H9 (cell line): ENCODE measurements around the gene CCDC178. TPM values are rescaled to one million over a fixed set of nuclear protein-coding genes. Genes with fewer than 3 reads are reported as not detected.

Source experiments
- DNase-seq: peaks from one replicate; pipeline ENCODE4 v3.0.0-alpha.2; 2017
- H2AFZ ChIP-seq: one replicate; pipeline ENCODE4 v1.6.1; 2013; ENCODE audit warnings: mild to moderate bottlenecking, low read length, control low read depth, moderate library complexity
- H2AK5ac ChIP-seq: 2 replicates; pipeline ENCODE4 v1.6.1; 2013; ENCODE audit warnings: low read length, control low read depth, mixed read lengths; ENCODE audit not compliant: insufficient read length
- H2BK120ac ChIP-seq: one replicate; pipeline ENCODE4 v1.6.1; 2013; ENCODE audit warnings: low read depth, mild to moderate bottlenecking, low read length, control low read depth, inconsistent platforms; ENCODE audit not compliant: poor library complexity, severe bottlenecking
- H2BK12ac ChIP-seq: 2 replicates; pipeline ENCODE4 v1.6.1; 2013; ENCODE audit warnings: low read length, control low read depth, mixed read lengths, low read depth; ENCODE audit not compliant: insufficient read length
- H2BK15ac ChIP-seq: 2 replicates; pipeline ENCODE4 v1.6.1; 2013; ENCODE audit warnings: low read depth, low read length, control low read depth
- H2BK20ac ChIP-seq: one replicate; pipeline ENCODE4 v1.6.1; 2013; ENCODE audit warnings: low read depth, mild to moderate bottlenecking, low read length, control low read depth, inconsistent platforms; ENCODE audit not compliant: poor library complexity, severe bottlenecking
- H2BK5ac ChIP-seq: 2 replicates; pipeline ENCODE4 v1.6.1; 2013; ENCODE audit warnings: low read length, control low read depth, mixed read lengths; ENCODE audit not compliant: insufficient read length
- H3K14ac ChIP-seq: 2 replicates; pipeline ENCODE4 v1.6.1; 2013; ENCODE audit warnings: low read length, control low read depth; ENCODE audit not compliant: insufficient read depth
- H3K18ac ChIP-seq: 2 replicates; pipeline ENCODE4 v1.6.1; 2013; ENCODE audit warnings: low read depth, mild to moderate bottlenecking, mixed read lengths, low read length, control low read depth; ENCODE audit not compliant: insufficient read length
- H3K23ac ChIP-seq: 2 replicates; pipeline ENCODE4 v1.6.1; 2013; ENCODE audit warnings: low read length, control low read depth, mixed read lengths, low read depth; ENCODE audit not compliant: insufficient read length
- H3K23me2 ChIP-seq: 2 replicates; pipeline ENCODE4 v1.6.1; 2013; ENCODE audit warnings: low read depth, mild to moderate bottlenecking, mixed read lengths, low read length, control low read depth; ENCODE audit not compliant: insufficient read length, poor library complexity, severe bottlenecking
- H3K27ac ChIP-seq: 2 replicates; pipeline ENCODE4 v1.5.1; 2013; ENCODE audit warnings: low read length, control low read depth, mixed read lengths, low read depth; ENCODE audit not compliant: insufficient read length
- H3K27me3 ChIP-seq: 2 replicates; pipeline ENCODE4 v1.6.1; 2013; ENCODE audit warnings: low read length, control low read depth, inconsistent platforms; ENCODE audit not compliant: insufficient read depth
- H3K4ac ChIP-seq: 2 replicates; pipeline ENCODE4 v1.6.1; 2013; ENCODE audit warnings: low read depth, mild to moderate bottlenecking, control low read depth, inconsistent platforms, low read length, moderate library complexity
- H3K4me1 ChIP-seq: 2 replicates; pipeline ENCODE4 v1.6.1; 2013; ENCODE audit warnings: low read length, control low read depth, inconsistent platforms; ENCODE audit not compliant: insufficient read depth
- H3K4me2 ChIP-seq: 2 replicates; pipeline ENCODE4 v1.6.1; 2013; ENCODE audit warnings: low read length, control low read depth, mixed read lengths; ENCODE audit not compliant: insufficient read length, insufficient read depth
- H3K56ac ChIP-seq: 2 replicates; pipeline ENCODE4 v1.6.1; 2013; ENCODE audit warnings: low read depth, mild to moderate bottlenecking, mixed read lengths, low read length, control low read depth; ENCODE audit not compliant: insufficient read length
- H3K79me1 ChIP-seq: 2 replicates; pipeline ENCODE4 v1.6.1; 2013; ENCODE audit warnings: low read depth, mild to moderate bottlenecking, moderate library complexity, low read length, control low read depth, inconsistent platforms; ENCODE audit not compliant: insufficient read depth, poor library complexity, severe bottlenecking
- H3K79me2 ChIP-seq: 2 replicates; pipeline ENCODE4 v1.6.1; 2013; ENCODE audit warnings: low read length, control low read depth, inconsistent platforms; ENCODE audit not compliant: insufficient read depth
- H3K9ac ChIP-seq: 2 replicates; pipeline ENCODE4 v1.6.1; 2013; ENCODE audit warnings: low read length, control low read depth, mixed read lengths; ENCODE audit not compliant: insufficient read length; ENCODE audit errors: extremely low read depth
- H3K9me3 ChIP-seq: one replicate; pipeline ENCODE4 v1.6.1; 2013; ENCODE audit warnings: low read depth, low read length, inconsistent platforms; ENCODE audit not compliant: control insufficient read depth
- H3T11ph ChIP-seq: one replicate; pipeline ENCODE4 v1.6.1; 2013; ENCODE audit warnings: mild to moderate bottlenecking, low read length, control low read depth, inconsistent platforms
- H4K20me1 ChIP-seq: one replicate; pipeline ENCODE4 v1.6.1; 2013; ENCODE audit not compliant: control insufficient read depth, insufficient read length, insufficient read depth
- H4K5ac ChIP-seq: 2 replicates; pipeline ENCODE4 v1.6.1; 2013; ENCODE audit warnings: low read depth, mild to moderate bottlenecking, mixed read lengths, low read length, control low read depth; ENCODE audit not compliant: insufficient read length
- H4K8ac ChIP-seq: replicated peaks from 2 replicates; pipeline ENCODE4 v1.6.1; 2013; ENCODE audit warnings: low read length, control low read depth, mixed read lengths, low read depth; ENCODE audit not compliant: insufficient read length
- H4K91ac ChIP-seq: 2 replicates; pipeline ENCODE4 v1.6.1; 2013; ENCODE audit warnings: low read depth, mild to moderate bottlenecking, moderate library complexity, mixed read lengths, low read length, control low read depth; ENCODE audit not compliant: insufficient read length
- H3K27ac Mint-ChIP-seq, 3 experiments: 2 replicates in 2 of 3; 3 replicates in 1 of 3; pipeline ENCODE4 v1.8.0; 2020 to 2021; ENCODE audit warnings: mixed read lengths in 3 of 3, mild to moderate bottlenecking in 1 of 3, moderate library complexity in 1 of 3
- H3K27me3 Mint-ChIP-seq: 2 replicates; pipeline ENCODE4 v1.8.0; 2021; ENCODE audit warnings: low read depth, mild to moderate bottlenecking, moderate library complexity, mixed read lengths
- H3K36me3 Mint-ChIP-seq, 3 experiments: 2 replicates in 2 of 3; 3 replicates in 1 of 3; pipeline ENCODE4 v1.8.0; 2020 to 2021; ENCODE audit warnings: low read depth in 3 of 3, mixed read lengths in 3 of 3; ENCODE audit not compliant: insufficient read depth in 1 of 3
- H3K4me1 Mint-ChIP-seq, 2 experiments: 2 replicates each; pipeline ENCODE4 v1.8.0; 2020; ENCODE audit warnings: mixed read lengths in 2 of 2
- H3K4me3 Mint-ChIP-seq, 2 experiments: 2 replicates in 1 of 2; 3 replicates in 1 of 2; pipeline ENCODE4 v1.8.0; 2020 to 2021; ENCODE audit warnings: mild to moderate bottlenecking in 2 of 2, mixed read lengths in 2 of 2, moderate library complexity in 1 of 2
- H3K9me3 Mint-ChIP-seq, 2 experiments: 2 replicates in 1 of 2; 3 replicates in 1 of 2; pipeline ENCODE4 v1.8.0; 2020; ENCODE audit warnings: mild to moderate bottlenecking in 2 of 2, mixed read lengths in 2 of 2, moderate library complexity in 1 of 2
- WGBS: extraction: QIAGEN DNeasy Blood & Tissue Kit; methylation state at CpG from one replicate; pipeline ENCODE4 v1.1.7; 2013; ENCODE audit warnings: missing lambda C conversion rate, low lambda C conversion rate, mixed read lengths; ENCODE audit not compliant: insufficient read length; ENCODE audit errors: extremely low coverage; 5-methylcytosine and 5-hydroxymethylcytosine counted together
- total RNA-seq: library from RNA; stranded (reverse); gene quantifications from 2 replicates; pipeline ENCODE4 v1.2.1, GENCODE V29; 2021
- TF ChIP-seq, protein P1 (sequence below): fragments of 200-600 bp; sonication (generic); conservative IDR thresholded peaks from 3 replicates; pipeline ENCODE4 v1.8.0; 2021; ENCODE audit warnings: antibody characterized with exemption, mild to moderate bottlenecking

The CCDC178 gene
- total RNA-seq, 1 experiment from 2014 or later: not detected

- Histone ChIP-seq H3K56ac (no peak overlapping the region), H3K14ac (no peak overlapping the region), H4K5ac (no peak overlapping the region), H3K4ac (no peak overlapping the region), H2BK120ac (no peak overlapping the region), H2BK5ac (no peak overlapping the region), H3K27ac (no peak overlapping the region), H2BK12ac (no peak overlapping the region), H3K27me3 (no peaks in the 10 kb centered on the region), H3K23ac (no peak overlapping the region), H3K23me2 (no peaks in the 10 kb centered on the region), H2AFZ (no peak overlapping the region), H3K79me2 (no peaks in the 10 kb centered on the region), H3K9me3 (no peaks in the 10 kb centered on the region), H4K8ac (no peak overlapping the region), H3K4me2 (no peak overlapping the region), H2BK15ac (no peak overlapping the region), H3K79me1 (no peaks in the 10 kb centered on the region), H2BK20ac (no peak overlapping the region), H3K4me1 (no peaks in the 10 kb centered on the region), H3K9ac (no peak overlapping the region), H2AK5ac (no peak overlapping the region), H3K18ac (no peak overlapping the region), H4K91ac (no peak overlapping the region), H4K20me1 (no peaks in the 10 kb centered on the region), H3T11ph (no peak overlapping the region)
- Mint-ChIP-seq H3K27ac (no peak overlapping the region), H3K9me3 (no peaks in the 10 kb centered on the region), H3K36me3 (no peaks in the 10 kb centered on the region), H3K27me3 (no peaks in the 10 kb centered on the region), H3K4me1 (no peaks in the 10 kb centered on the region), H3K4me3 (no peak overlapping the region)
- WGBS: no CpG with 5 or more reads among the region's 4 CpGs
- TF ChIP-seq, protein P1, sequence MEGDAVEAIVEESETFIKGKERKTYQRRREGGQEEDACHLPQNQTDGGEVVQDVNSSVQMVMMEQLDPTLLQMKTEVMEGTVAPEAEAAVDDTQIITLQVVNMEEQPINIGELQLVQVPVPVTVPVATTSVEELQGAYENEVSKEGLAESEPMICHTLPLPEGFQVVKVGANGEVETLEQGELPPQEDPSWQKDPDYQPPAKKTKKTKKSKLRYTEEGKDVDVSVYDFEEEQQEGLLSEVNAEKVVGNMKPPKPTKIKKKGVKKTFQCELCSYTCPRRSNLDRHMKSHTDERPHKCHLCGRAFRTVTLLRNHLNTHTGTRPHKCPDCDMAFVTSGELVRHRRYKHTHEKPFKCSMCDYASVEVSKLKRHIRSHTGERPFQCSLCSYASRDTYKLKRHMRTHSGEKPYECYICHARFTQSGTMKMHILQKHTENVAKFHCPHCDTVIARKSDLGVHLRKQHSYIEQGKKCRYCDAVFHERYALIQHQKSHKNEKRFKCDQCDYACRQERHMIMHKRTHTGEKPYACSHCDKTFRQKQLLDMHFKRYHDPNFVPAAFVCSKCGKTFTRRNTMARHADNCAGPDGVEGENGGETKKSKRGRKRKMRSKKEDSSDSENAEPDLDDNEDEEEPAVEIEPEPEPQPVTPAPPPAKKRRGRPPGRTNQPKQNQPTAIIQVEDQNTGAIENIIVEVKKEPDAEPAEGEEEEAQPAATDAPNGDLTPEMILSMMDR: no peak
- no peak for DNase-seq
Measured at GRCh38 chr18:33090461-33090860, 350.1 kb downstream of the CCDC178 start.
